Stomach (tissue), 4 donors: Measurements from ENCODE around the gene MTCH1.
"Not testable (repeated sequence)": the region's sequence is repeated elsewhere in the genome, so short reads cannot be mapped to it uniquely, and the experiment has no call there.

Experiments used
- POLR2A ChIP-seq, 4 donors: fragments of 450-650 bp; IDR thresholded peaks; one replicate each; pipeline ENCODE4 v1.6.1; 2016; ENCODE audit warnings: antibody characterized with exemption in 4 of 4, control low read depth in 2 of 4, mild to moderate bottlenecking in 1 of 4, moderate library complexity in 1 of 4
- POLR2AphosphoS5 ChIP-seq, 3 donors: sonication (generic); formaldehyde crosslinking; IDR thresholded peaks; one replicate each; pipeline ENCODE4 v1.6.1; 2016; ENCODE audit warnings: antibody characterized with exemption in 3 of 3
- TF ChIP-seq, protein P1 (sequence below), 7 experiments: fragments of 450-650 bp in 4 of 7; fragments of 200-600 bp in 3 of 7; sonication (generic) in 3 of 7; IDR thresholded peaks; one replicate each; pipeline ENCODE4 v1.5.1; 2016 to 2019; ENCODE audit warnings: antibody characterized with exemption in 7 of 7, control low read depth in 2 of 7, mild to moderate bottlenecking in 1 of 7

DNA sequence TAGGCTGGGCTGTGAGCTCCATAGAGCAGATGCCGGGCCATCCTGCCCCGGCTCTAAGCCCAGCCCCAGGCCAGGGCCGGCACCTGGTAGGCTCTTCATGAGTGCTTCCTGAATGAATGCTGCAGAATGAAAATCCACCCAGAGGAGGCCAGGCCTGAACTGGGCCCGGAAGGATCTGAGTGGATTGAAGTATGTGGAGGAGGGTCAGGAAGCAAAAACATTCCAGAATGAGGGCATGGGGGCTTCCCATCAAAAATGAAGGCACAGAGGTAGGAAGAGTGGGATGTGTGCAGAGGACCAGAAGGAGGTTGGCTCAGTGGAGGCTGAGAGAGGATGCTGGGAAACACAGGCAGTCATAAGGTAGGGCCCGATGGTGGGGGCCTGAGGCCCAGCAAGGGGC lies 47.0 kb downstream of the MTCH1 start:
- TF ChIP-seq, protein P1, sequence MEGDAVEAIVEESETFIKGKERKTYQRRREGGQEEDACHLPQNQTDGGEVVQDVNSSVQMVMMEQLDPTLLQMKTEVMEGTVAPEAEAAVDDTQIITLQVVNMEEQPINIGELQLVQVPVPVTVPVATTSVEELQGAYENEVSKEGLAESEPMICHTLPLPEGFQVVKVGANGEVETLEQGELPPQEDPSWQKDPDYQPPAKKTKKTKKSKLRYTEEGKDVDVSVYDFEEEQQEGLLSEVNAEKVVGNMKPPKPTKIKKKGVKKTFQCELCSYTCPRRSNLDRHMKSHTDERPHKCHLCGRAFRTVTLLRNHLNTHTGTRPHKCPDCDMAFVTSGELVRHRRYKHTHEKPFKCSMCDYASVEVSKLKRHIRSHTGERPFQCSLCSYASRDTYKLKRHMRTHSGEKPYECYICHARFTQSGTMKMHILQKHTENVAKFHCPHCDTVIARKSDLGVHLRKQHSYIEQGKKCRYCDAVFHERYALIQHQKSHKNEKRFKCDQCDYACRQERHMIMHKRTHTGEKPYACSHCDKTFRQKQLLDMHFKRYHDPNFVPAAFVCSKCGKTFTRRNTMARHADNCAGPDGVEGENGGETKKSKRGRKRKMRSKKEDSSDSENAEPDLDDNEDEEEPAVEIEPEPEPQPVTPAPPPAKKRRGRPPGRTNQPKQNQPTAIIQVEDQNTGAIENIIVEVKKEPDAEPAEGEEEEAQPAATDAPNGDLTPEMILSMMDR (IDR thresholded peaks at IDR 0.05): not testable (repeated sequence)
- not testable (repeated sequence) for TF ChIP-seq POLR2AphosphoS5, POLR2A (IDR thresholded peaks at IDR 0.05)
